Prostate gland (tissue), 2 donors: ENCODE data around the gene AP2M1.

ENCODE experiments used
- POLR2A ChIP-seq: fragments of 450-650 bp; IDR thresholded peaks from one replicate; pipeline ENCODE4 v1.6.1; 2016; ENCODE audit warnings: antibody characterized with exemption, mild to moderate bottlenecking
- POLR2AphosphoS5 ChIP-seq: sonication (generic); formaldehyde crosslinking; IDR thresholded peaks from one replicate; pipeline ENCODE4 v1.6.1; 2017; ENCODE audit warnings: antibody characterized with exemption
- TF ChIP-seq, protein P1 (sequence below), 4 experiments: fragments of 200-600 bp in 2 of 4; fragments of 450-650 bp in 2 of 4; sonication (generic) in 2 of 4; IDR thresholded peaks; 1 replicate in 3 of 4; 2 replicates in 1 of 4; pipeline ENCODE4 v1.5.1; 2016 to 2019; ENCODE audit warnings: antibody characterized with exemption in 4 of 4, mild to moderate bottlenecking in 2 of 4, moderate library complexity in 2 of 4

DNA sequence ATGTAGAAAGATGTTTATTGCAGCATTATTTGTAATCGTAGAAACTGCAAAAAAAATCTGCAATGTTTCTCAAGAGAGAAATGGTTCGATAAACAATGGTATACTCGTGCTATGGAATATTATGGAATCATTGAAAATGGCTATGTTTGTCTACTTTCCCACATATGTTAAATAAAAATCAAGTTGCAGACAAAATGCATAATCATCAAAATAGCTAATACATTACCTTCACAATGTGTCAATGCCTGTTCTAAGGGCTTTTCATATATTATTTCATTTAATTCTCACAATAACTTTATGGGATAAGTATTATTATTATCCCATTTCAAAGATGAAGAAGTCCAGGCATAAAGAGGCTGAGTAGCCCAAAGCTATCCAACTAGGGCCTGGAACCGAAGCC lies 41.7 kb upstream of the AP2M1 start:
- TF ChIP-seq, protein P1, sequence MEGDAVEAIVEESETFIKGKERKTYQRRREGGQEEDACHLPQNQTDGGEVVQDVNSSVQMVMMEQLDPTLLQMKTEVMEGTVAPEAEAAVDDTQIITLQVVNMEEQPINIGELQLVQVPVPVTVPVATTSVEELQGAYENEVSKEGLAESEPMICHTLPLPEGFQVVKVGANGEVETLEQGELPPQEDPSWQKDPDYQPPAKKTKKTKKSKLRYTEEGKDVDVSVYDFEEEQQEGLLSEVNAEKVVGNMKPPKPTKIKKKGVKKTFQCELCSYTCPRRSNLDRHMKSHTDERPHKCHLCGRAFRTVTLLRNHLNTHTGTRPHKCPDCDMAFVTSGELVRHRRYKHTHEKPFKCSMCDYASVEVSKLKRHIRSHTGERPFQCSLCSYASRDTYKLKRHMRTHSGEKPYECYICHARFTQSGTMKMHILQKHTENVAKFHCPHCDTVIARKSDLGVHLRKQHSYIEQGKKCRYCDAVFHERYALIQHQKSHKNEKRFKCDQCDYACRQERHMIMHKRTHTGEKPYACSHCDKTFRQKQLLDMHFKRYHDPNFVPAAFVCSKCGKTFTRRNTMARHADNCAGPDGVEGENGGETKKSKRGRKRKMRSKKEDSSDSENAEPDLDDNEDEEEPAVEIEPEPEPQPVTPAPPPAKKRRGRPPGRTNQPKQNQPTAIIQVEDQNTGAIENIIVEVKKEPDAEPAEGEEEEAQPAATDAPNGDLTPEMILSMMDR (IDR thresholded peaks at IDR 0.05), result no peak
- TF ChIP-seq POLR2A, result no peak
- TF ChIP-seq POLR2AphosphoS5, result no peak
